ENCODE results near the gene TENM3. TPM values are rescaled to one million over a fixed set of nuclear protein-coding genes. Genes with fewer than 3 reads are reported as not detected.

TENM3 gene
- total RNA-seq, 1 donor from 2014 or later, result 2.8 TPM

- Histone ChIP-seq H3K36me3 (no peaks in the 10 kb centered on the region), H3K27ac (no peak overlapping the region), H3K9me3 (peaks cover 0 to 5% of the 10 kb centered on the region in 2 donors), H3K4me3 (no peak overlapping the region), H3K27me3 (no peaks in the 10 kb centered on the region), H3K4me1 (no peaks in the 10 kb centered on the region)
- intact Hi-C loops (cut with DNase I), result no loop called here
- TF ChIP-seq CTCF (IDR thresholded peaks at IDR 0.05), result no peak
- no peak for DNase-seq (ENCODE audit: low spot score in 2 of 2)
Measured at GRCh38 chr4:182583703-182584415, 340.7 kb downstream of the TENM3 start.

- no peak for TF ChIP-seq CTCF (IDR thresholded peaks at IDR 0.05)
- H3K4me1 ChIP-seq, result no peaks in the 10 kb centered on the region
- no peak overlapping the region for H3K4me3 ChIP-seq
- no peaks in the 10 kb centered on the region for H3K27me3 ChIP-seq
- no peaks in the 10 kb centered on the region for H3K36me3 ChIP-seq
- no peak for DNase-seq (ENCODE audit: low spot score in 2 of 2)
- no peak overlapping the region for H3K27ac ChIP-seq
- H3K9me3 ChIP-seq, result peaks cover 0 to 12% of the 10 kb centered on the region in 2 donors
- intact Hi-C loops (cut with DNase I), result no loop called here
Measured at GRCh38 chr4:182585321-182585720, 342.1 kb downstream of the TENM3 start.

GRCh38 chr4:182589100-182589499, 345.9 kb downstream of the TENM3 start:
- intact Hi-C loops (cut with DNase I), result no loop called here
- Histone ChIP-seq H3K4me3 (no peak overlapping the region), H3K36me3 (no peaks in the 10 kb centered on the region), H3K9me3 (peaks cover 0 to 12% of the 10 kb centered on the region in 2 donors), H3K27ac (no peak overlapping the region), H3K4me1 (no peaks in the 10 kb centered on the region), H3K27me3 (no peaks in the 10 kb centered on the region)
- no peak for DNase-seq (ENCODE audit: low spot score in 2 of 2)
- TF ChIP-seq CTCF (IDR thresholded peaks at IDR 0.05), result no peak

GRCh38 chr4:182593402-182593801, 350.2 kb downstream of the TENM3 start:
- Histone ChIP-seq H3K4me1 (no peaks in the 10 kb centered on the region), H3K27ac (no peak overlapping the region), H3K9me3 (peaks cover 0 to 11% of the 10 kb centered on the region in 2 donors), H3K27me3 (no peaks in the 10 kb centered on the region), H3K4me3 (no peak overlapping the region), H3K36me3 (no peaks in the 10 kb centered on the region)
- no peak for TF ChIP-seq CTCF (IDR thresholded peaks at IDR 0.05)
- intact Hi-C loops (cut with DNase I), result no loop called here
- no peak for DNase-seq (ENCODE audit: low spot score in 2 of 2)

- Histone ChIP-seq H3K36me3 (no peaks in the 10 kb centered on the region), H3K4me1 (no peaks in the 10 kb centered on the region), H3K9me3 (peaks cover 0 to 8% of the 10 kb centered on the region in 2 donors), H3K27ac (no peak overlapping the region), H3K27me3 (no peaks in the 10 kb centered on the region), H3K4me3 (no peak overlapping the region)
- intact Hi-C loops (cut with DNase I), result no loop called here
- TF ChIP-seq CTCF (IDR thresholded peaks at IDR 0.05), result no peak
- no peak for DNase-seq (ENCODE audit: low spot score in 2 of 2)
Measured at GRCh38 chr4:182593864-182594263, 350.7 kb downstream of the TENM3 start.

All from ascending aorta (tissue), 2 donors.